Activated CD4-positive, alpha-beta T cell treated with anti-CD3 and anti-CD28 coated beads for 24 hours (primary cell): ENCODE measurements around the gene EFNA3.

ENCODE experiments used
- DNase-seq, 2 donors: peaks; one replicate each; pipeline ENCODE4 v3.0.0-alpha.2; 2020; ENCODE audit warnings: low read depth in 2 of 2

Gene EFNA3, protein sequence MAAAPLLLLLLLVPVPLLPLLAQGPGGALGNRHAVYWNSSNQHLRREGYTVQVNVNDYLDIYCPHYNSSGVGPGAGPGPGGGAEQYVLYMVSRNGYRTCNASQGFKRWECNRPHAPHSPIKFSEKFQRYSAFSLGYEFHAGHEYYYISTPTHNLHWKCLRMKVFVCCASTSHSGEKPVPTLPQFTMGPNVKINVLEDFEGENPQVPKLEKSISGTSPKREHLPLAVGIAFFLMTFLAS

DNA sequence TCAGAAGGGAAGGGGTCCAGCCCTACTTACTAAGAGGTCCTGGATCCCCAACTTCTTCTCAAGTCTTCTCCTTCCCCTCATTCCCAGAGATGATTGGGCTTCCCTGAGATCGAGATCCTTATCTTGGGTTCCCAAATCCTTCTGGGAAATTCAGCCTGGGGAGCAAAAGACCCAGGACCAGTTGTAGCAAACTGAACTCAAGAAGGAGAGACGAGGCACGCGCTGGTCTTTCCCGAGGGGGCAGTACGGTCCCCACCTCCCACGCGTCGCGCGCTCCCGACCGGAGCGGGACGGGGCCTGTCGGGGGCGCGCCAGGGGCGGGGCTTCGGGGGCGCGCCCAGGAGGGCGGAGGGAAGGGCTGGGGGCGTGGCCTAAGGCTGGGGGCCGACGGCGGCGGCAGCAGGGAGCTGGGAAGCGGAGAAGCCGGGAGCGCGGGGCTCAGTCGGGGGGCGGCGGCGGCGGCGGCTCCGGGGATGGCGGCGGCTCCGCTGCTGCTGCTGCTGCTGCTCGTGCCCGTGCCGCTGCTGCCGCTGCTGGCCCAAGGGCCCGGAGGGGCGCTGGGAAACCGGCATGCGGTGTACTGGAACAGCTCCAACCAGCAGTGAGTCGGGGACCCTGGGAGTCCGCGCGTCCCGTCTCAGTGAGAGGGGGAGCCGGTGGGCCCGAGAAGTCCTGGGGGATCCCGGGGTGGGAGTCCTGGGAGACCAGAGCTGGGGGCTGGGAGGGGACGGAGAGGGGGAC is at the start of gene EFNA3:
Gene EFNA3, plus strand, starts transcription at position 369 of the 741 bp plus-strand sequence. Its CDS starts 105 bp downstream, at position 474.
- DNase-seq: peak in 1 of 2 donors; percentile 65

DNA sequence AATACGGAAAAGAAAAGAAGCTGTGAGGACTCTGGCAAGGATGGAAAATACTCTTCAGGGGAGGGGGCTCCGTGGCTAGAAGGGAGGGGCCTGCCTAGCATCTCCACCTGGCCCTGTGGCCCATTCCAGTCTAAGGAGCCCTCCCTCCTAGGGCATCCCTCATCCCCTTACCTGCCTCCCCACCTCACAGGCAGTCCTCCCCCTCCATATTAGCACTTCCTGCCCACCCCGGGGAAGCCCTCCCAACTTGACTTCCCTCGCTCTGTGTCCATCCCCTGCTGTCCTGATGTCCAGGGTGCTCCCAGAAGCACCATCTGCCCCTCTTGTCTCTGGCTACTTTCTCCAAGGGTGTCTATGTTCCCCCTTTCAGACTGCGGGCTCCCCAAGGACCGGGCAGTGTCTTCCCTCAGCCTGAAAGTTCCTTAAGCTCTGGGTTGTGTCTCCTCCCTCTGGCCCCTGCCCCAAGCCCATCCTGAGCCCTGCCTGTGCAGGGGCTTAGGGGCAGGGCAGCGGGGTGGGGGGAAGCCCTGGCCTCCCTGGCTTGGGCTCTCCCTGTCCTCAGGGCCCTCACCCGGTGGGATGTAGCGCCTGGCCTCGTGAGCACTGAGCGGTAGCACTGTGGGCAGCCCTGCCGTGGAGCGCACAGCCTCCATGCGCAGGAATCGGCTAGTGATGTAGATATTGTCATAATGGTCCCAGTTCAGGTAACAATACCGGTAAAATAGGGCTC is 49.0 kb upstream of the EFNA3 start:
- DNase-seq: no peak

DNA sequence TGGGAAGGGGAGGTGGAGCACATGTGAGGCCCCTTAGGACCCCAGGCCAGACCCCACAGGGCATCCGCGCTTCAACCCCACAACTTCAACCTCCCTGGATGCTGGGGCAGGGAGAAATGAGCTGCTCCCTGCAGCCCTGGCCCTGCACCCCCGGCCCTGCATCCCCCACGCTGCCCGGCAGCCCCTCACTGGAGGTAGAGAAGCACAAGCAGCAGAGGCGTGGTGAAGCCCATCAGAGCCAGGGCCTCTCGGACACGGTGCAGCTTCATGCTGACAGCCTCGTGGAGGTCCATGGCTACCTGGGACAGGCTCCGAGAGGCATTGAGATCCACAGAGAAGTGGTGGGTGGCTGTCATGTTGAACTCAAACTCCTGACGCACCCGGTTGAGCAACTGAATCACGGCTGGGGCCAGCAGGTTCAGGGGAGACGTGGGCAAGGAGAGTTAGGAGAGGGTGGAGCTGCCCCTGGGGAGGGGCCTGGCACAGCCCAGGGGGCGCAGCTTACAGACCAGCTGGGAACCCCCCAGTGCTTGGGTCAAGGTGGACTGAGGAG is 48.3 kb upstream of the EFNA3 start:
- no peak for DNase-seq

DNA sequence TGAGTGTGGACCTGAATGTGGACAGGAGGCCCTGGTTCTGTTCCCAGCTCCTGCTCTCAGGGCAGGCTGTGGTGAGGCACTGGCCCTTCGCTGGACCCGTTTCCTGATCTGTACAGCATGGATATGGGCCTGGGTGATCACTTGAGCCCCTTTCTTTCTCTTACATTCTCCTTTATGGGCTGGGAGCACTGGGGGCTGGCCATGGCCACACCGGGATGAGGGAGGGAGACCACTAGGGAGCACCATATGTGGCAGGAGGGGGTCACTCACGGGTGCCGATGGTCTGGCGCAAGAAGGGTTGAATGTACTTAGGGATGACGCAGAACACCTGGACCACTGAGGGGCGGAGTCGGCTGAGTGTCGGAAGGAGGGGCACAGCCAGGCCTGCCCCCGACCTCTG is 47.7 kb upstream of the EFNA3 start:
- DNase-seq: no peak

DNA sequence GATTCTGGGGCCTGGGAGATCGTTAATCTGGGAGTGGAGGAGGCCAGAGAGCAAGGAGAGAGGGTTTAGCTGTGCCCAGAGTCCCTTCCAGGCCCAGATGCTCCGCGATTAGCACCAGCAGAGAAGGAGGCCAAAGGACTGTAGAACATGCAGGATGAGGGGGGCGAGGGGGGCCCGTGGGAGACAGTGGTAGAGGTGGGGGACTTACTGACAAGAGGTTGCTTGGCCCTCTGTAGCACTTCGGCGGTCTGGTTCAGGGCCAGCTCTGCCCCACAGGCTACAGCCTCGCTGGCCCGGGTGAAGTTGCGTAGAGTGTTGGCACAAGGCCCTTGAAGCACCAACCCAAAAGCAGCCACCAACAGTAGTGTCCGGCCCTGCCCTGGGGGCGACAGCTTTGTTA is 45.8 kb upstream of the EFNA3 start:
- DNase-seq: no peak

DNA sequence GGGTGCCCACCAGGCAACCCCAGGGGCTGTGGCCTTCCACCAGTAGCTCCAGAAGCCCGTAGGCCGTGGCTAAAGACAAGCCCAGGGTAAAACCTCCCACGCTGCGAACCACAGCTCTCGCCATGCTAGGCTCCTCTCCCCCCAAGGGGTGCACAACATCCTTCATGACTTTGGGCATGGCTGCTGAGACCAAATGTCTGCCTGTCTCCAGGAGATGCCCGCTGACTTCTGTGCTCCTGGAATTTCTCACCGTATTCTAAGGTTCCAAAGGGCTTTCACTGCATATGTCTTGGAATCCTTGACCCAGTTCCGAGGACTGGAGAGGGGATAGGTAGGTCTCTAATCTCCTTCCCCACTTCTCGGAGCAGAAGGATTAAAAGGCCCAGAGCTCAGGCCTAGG is 45.1 kb upstream of the EFNA3 start, which contains the start of the genes DCST1 and DCST2:
Gene DCST1, plus strand, starts transcription at position 301 of the 400 bp plus-strand sequence. CDS start 213 bp downstream, outside the sequence.
Gene DCST2, minus strand, starts transcription at position 258 of the 400 bp plus-strand sequence. Its CDS starts 80 bp downstream, at position 178.
- no peak for DNase-seq

DNA sequence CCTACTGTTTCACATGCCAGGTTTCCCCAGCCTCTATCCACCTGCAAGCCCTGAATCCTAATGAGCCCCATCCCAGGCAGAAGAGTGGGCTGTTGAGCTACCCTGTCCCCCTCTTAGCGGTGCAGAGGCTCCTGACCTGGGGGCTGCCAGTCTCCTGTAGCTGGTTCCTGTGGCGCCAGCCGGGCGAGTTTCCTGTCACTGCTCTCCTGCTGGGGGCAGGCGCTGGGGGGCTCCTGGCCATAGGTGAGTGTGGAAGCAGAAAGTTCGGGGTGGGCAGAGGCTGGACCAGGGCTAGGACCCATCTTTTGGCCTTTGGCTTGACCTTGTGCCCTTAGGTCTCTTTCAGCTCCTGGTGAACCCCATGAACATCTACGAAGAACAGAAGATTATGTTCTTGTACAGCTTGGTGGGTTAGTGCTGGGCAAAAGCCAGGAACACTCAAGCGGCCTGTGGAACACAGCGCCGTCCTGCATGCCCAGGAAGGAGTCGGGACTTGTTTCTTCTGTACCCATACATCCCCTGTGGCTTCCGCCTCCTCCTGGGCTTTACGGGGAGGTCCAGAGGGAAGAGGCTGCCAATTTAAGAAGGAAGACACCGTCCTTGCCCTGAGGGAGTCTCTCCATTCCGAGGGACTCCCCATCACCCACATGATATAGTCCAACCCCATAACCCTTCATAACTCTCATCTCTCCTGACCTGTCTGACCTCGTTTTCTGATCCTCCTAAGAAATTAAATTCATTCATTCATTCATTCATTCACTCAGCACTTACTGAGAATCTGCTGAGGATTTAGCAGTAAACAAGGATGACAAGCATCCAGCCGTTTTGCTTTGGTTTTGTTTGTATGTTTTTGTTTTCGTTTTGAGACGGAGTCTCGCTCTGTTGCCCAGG is 44.1 kb upstream of the EFNA3 start:
- DNase-seq: no peak

DNA sequence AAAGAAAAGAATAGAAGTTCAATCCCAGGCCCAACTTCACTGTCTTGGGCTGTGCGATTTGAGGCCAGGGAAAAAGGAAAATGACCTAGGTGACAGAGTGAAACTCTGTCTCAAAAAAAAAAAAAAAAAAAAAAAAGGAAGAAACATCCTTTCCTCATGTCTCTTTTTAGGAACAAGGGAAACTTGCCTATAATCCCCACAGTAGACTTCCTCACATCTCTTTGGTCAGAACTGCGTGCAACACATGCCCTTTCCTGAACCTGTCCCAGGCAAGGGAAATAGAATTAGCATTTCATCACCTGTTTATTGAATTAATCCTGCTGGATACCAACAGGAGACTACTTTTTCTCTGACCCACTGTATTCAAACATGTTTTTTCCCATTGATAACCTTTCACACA is 42.7 kb upstream of the EFNA3 start:
- DNase-seq: no peak

DNA sequence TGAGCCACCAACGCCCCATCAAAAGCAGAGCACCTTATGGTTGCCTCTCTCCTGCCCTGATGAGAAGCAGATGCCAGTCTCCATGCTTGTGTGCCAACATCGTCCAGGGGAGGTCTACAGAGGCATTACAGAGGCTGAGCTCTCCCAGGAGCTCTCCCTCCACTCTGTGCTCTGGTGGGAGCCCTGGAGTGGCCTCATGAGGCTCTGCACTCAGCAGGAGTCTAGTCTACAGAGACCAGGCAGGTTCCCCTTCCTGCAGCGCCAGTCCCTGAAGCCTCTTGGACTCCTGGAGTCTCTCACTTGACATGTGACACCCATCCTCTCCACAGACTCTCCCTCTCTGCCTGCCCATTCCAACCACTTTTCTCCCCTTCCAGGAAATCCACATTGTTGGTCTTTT is 41.6 kb upstream of the EFNA3 start:
- DNase-seq: no peak

DNA sequence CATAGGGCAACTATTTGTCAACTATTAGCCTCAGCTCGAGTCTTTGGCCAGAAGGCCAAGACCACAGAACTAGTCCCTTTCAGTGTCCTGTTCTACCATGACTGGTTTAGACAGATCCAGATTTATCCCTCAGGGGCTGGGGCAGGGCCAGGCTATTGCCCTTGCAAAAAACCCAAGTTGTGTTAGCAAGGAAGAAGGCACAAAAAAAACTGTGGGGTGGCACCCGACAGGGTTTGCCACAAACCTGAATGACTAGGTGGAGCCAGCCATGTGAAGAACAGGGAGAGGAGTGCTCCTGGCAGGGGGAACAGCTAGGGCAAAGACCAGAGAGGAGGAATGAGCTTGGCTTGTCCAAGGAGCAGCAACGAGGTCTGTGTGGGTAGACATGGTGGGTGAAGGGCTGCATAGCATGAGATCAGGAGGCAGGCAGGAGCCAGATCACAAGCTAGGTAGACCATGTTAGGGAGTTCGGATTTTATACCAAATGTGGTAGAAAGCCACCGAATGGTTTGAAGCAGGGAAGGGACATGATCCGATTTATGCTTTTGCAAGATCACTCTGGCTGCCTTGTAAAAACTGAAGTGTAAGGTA is 40.7 kb upstream of the EFNA3 start:
- DNase-seq: no peak

DNA sequence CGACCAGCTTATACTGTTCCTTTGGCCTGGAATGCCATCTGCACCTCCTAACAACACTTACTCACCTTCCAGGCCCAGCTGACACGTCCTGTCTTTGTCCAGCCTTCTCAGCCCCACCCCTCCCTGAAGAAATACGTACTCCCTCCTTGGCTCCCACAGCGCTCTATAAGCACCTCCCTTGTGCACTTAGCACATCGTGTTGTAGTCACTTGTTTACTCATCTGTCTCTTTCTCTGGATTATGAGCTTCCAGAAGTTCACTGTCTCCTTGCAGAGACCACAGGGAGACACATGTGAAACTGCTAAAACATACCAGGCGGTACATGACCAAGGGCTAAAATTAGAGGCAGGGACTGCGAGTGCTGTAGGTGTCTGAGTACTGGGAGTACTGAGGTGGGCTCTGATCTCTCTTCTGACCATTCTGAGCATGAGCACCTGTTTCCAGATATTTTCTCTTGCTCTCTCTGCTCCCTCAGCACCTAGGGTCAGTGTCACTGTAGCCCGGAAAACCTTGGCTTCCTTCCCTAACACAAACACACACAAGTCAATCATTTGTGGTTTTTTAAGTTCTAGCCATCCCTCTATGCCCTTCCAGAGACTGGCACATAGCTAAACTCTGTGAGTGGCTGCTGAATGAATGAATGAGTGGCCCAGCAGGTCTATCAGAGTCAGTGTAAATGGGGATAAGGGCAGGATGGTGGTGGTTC is 39.9 kb upstream of the EFNA3 start:
- DNase-seq: no peak

DNA sequence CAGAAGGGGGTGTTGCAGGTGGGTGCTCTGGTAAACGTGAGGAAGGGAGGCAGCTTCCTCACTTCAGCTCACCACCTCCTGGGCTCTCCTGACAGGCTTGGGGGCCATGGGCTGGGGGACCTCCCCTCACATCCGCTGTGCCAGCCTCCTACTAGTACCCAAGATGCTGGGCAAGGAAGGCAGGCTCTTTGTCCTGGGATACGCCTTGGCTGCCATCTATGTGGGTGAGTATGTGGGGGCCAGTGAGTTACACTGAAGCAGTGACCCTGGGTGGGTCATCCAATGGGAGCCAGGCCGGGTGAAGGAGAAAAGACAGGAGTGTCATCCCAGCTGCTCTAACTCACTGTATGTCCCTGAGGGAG is 39.3 kb upstream of the EFNA3 start:
- no peak for DNase-seq

DNA sequence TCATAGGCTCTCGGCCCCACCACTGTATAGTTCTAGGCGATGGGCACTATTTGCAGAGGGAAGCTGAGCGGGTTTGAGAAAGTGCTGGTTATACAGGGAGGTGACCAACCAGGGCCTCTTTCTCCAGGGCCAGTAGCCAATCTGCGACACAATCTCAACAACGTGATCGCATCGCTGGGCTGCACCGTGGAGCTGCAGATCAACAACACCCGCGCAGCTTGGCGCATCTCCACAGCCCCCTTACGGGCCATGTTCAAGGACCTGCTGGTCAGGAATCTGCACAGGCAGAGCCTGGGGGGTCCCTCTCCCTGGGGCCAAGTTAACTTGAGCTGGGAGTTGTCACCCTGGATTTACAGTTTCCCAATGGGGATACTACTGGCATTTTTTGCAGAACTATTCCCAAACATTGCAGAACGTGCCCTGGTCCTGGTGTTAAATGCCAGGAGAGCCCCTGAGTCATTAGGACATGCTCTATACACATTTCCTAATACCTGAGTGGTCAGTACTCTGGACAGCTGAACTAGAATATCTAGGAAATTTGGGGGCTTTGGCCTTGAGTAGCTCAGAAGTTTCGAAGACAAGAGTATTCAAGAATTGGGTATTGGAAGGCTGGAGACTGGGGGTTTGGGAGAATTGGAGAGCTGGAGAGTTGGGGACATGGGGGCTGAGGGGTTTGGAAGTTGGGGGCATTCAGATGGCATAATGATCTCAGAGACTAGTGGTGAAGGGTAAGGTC is 38.1 kb upstream of the EFNA3 start:
- DNase-seq: no peak

DNA sequence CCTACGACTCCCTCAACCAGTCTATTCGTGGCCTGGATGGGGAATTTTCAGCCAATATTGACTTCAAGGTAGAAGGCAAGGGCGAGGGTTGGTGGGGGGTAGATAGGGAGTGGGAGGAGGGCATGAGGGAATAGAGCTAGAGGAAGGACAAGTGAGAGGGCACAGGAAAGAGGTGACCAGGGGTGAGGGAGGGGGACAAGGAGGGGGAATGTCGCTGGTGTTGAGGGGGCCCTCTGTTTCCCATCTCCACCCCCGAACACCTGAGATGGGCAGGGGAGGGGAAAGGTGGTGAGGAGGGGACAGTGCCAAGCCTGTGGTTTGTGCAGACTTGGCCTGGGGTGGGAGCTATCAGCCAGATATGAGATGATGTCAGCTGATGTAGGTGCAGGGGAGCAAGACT is 35.8 kb upstream of the EFNA3 start:
- DNase-seq: no peak

DNA sequence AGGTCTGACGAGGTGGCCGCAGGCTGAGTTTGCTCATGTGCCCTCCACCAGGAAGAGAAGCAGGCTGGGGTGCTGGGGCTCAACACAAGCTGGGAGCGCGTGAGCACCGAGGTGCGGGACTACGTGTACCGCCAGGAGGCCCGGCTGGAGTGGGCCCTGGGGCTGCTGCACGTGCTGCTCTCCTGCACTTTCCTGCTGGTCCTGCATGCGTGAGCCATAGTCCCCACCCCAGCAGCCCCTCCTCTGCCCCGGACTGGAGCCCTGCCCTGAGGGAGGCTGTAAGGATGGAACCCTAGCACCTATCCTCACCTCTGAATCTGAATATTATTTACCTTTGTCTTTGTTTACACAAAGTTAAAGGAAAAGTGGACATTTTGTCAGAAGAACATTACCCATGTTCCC is 35.3 kb upstream of the EFNA3 start:
- DNase-seq: no peak

DNA sequence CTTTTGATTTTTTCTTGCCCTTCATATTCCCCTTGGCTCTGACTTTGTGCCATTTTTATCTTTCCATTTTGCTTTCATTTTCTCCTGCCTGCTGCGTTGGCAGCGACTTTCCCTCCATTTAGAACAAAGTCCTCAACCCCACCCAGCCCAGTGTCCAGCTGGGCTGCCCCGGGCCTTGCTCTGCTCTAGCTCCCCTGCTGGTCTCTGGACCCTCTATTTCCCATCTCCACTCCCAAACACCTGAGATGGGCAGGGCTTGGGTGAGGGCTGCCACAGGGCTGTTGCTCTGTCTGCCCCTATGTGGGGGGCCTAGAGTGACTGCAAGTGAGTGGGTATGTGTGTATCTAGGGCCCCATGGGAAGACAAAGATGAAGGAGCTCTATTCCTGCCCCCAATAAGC is 34.8 kb upstream of the EFNA3 start:
- no peak for DNase-seq

DNA sequence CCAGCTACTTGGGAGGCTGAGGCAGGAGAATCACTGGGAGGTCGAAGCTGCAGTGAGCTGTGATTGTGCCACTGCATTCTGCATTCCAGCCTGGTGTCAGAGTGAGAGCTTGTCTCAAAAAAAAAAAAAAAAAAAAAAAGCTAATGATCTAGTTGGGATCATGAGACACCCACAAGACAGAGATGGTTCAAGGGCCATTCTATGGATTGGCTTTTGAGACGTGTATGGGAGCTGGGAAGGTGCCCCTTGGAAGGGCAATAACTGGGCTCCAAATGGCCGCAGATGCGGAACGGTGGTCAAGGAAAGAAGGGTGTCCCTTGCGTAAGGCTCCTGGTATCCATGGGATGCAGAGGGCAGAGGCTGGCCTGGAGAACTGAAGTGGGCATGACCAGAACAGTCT is 34.3 kb upstream of the EFNA3 start:
- DNase-seq: no peak

DNA sequence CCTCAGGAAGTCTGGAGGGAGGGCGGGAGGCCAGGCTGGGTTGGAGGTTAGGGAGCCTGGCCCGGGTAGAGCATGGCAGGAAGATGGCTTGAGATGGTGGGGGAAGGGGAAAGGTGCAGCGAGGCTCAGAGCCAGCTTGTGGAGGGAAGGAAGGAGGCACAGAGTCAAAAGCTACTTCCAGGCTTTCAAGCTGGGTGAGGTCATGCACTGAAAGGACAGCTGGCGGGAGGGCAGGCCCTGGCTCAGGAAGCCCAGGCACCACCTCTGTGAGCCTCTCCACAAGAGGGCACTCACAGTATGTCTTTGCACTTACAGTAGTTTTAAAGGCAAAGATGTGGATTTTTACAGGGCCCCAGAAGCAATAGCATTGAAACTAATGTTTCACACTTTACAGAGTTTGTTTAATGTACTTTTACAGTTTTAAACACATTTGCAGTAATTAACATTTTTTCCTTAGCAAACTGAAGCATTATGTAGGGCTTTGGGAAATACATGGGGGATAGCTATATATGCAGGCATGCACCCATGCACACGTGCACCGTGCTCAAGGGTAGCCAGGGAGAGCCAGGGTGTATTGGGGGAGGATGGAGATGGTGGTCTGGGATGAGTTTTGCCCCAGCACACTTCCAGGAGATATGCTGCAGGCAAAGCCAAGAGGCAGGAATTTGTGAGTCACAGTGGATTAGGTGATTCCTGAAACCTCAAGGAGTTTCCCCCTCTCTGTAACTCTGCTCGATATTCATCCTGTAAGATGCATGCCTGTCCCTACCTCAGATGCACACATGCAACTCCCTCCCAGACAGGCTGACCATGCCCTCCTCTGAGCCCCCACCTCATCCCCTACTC is 33.6 kb upstream of the EFNA3 start:
- peak in 1 of 2 donors; percentile 34 for DNase-seq
